Endodermal cell (in vitro differentiated cells): ENCODE data around the gene FGFRL1. TPM values are rescaled to one million over a fixed set of nuclear protein-coding genes. Genes with fewer than 3 reads are reported as not detected.

ENCODE experiments used
- DNase-seq: peaks from one replicate; pipeline ENCODE4 v3.0.0-alpha.2; 2017
- H3K27ac ChIP-seq: 2 replicates; pipeline ENCODE4 v1.5.1; 2013; ENCODE audit warnings: mild to moderate bottlenecking, low read depth, low read length, moderate library complexity
- H3K27me3 ChIP-seq: 2 replicates; pipeline ENCODE4 v1.6.1; 2013; ENCODE audit warnings: mild to moderate bottlenecking, low read length, moderate library complexity; ENCODE audit not compliant: insufficient read depth, control insufficient read depth, poor library complexity, severe bottlenecking
- H3K36me3 ChIP-seq: 2 replicates; pipeline ENCODE4 v1.7.0; 2013; ENCODE audit warnings: mild to moderate bottlenecking, low read length, moderate library complexity; ENCODE audit not compliant: control insufficient read depth, insufficient read depth
- H3K4me1 ChIP-seq: one replicate; pipeline ENCODE4 v1.7.0; 2013; ENCODE audit warnings: low read length; ENCODE audit not compliant: control insufficient read depth, insufficient read depth
- H3K4me3 ChIP-seq: 2 replicates; pipeline ENCODE4 v1.5.1; 2013; ENCODE audit warnings: mild to moderate bottlenecking, low read length, moderate library complexity
- H3K9ac ChIP-seq: 2 replicates; pipeline ENCODE4 v1.6.1; 2013; ENCODE audit warnings: mild to moderate bottlenecking, low read length, moderate library complexity; ENCODE audit not compliant: poor library complexity, severe bottlenecking; ENCODE audit errors: extremely low read depth
- H3K9me3 ChIP-seq: 2 replicates; pipeline ENCODE4 v1.6.1; 2013; ENCODE audit warnings: mild to moderate bottlenecking, low read length, moderate library complexity; ENCODE audit not compliant: control insufficient read depth
- H3K27ac Mint-ChIP-seq: 2 replicates; pipeline ENCODE4 v1.8.0; 2020; ENCODE audit warnings: mixed read lengths
- H3K27me3 Mint-ChIP-seq: 2 replicates; pipeline ENCODE4 v1.8.0; 2021; ENCODE audit warnings: mild to moderate bottlenecking, mixed read lengths; ENCODE audit not compliant: insufficient read depth
- H3K36me3 Mint-ChIP-seq: 2 replicates; pipeline ENCODE4 v1.8.0; 2020; ENCODE audit warnings: low read depth, mixed read lengths
- H3K4me1 Mint-ChIP-seq: 2 replicates; pipeline ENCODE4 v1.8.0; 2020; ENCODE audit warnings: mixed read lengths
- H3K4me3 Mint-ChIP-seq: 2 replicates; pipeline ENCODE4 v1.8.0; 2020; ENCODE audit warnings: mild to moderate bottlenecking, moderate library complexity, mixed read lengths
- H3K9me3 Mint-ChIP-seq: 2 replicates; pipeline ENCODE4 v1.8.0; 2020; ENCODE audit warnings: mild to moderate bottlenecking, mixed read lengths
- WGBS, 2 experiments: methylation state at CpG; one replicate each; pipeline versions ENCODE4 v1.1.5 to v1.1.7; 2013; ENCODE audit warnings: missing lambda C conversion rate in 2 of 2, mixed read lengths in 1 of 2; ENCODE audit not compliant: insufficient coverage in 1 of 2, insufficient read length in 1 of 2; 5-methylcytosine and 5-hydroxymethylcytosine counted together
- total RNA-seq, 2 donors: library from RNA; stranded (reverse); fragmentation: NEBNext Ultra II Directional in 1 of 2; extraction: Animal tissue kit (Norgen Biotek cat#: 25700) in 1 of 2; gene quantifications; 2 replicates in 1 of 2; 3 replicates in 1 of 2; pipeline ENCODE4 v1.2.1, GENCODE V29; 2021
- TF ChIP-seq, protein P1 (sequence below): fragments of 200-600 bp; sonication (generic); conservative IDR thresholded peaks from 2 replicates; pipeline ENCODE4 v1.5.0; 2021; ENCODE audit warnings: antibody characterized with exemption, mild to moderate bottlenecking

The FGFRL1 gene
- total RNA-seq, 2 donors from 2014 or later = 51.0 to 93.3 TPM

GRCh38 chr4:1002631-1003251 is 8.7 kb upstream of the FGFRL1 start:
- H3K36me3 Mint-ChIP-seq = no peaks in the 10 kb centered on the region

GRCh38 chr4:1003271-1004070 is 8.0 kb upstream of the FGFRL1 start:
- DNase-seq = peak; percentile 70
- Histone ChIP-seq H3K27ac (no peak overlapping the region), H3K9me3 (peaks cover 10% of the 10 kb centered on the region), H3K4me1 (no peaks in the 10 kb centered on the region), H3K4me3 (no peak overlapping the region), H3K36me3 (no peaks in the 10 kb centered on the region), H3K27me3 (peaks cover 100% of the 10 kb centered on the region), H3K9ac (no peak overlapping the region)
- WGBS, 2 experiments = 30 to 38% methylated on average over 17 to 63 of the region's 63 CpGs
- Mint-ChIP-seq H3K4me1 (peaks cover 1% of the 10 kb centered on the region), H3K9me3 (peaks cover 16% of the 10 kb centered on the region), H3K36me3 (no peaks in the 10 kb centered on the region), H3K27ac (no peak overlapping the region), H3K27me3 (peaks cover 83% of the 10 kb centered on the region), H3K4me3 (peak overlapping the region; percentile 27)
- TF ChIP-seq, protein P1, sequence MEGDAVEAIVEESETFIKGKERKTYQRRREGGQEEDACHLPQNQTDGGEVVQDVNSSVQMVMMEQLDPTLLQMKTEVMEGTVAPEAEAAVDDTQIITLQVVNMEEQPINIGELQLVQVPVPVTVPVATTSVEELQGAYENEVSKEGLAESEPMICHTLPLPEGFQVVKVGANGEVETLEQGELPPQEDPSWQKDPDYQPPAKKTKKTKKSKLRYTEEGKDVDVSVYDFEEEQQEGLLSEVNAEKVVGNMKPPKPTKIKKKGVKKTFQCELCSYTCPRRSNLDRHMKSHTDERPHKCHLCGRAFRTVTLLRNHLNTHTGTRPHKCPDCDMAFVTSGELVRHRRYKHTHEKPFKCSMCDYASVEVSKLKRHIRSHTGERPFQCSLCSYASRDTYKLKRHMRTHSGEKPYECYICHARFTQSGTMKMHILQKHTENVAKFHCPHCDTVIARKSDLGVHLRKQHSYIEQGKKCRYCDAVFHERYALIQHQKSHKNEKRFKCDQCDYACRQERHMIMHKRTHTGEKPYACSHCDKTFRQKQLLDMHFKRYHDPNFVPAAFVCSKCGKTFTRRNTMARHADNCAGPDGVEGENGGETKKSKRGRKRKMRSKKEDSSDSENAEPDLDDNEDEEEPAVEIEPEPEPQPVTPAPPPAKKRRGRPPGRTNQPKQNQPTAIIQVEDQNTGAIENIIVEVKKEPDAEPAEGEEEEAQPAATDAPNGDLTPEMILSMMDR = no peak

More at GRCh38 chr4:1002631-1003251, 8.7 kb upstream of the FGFRL1 start:
- Histone ChIP-seq H3K9ac (no peak overlapping the region), H3K27ac (no peak overlapping the region), H3K9me3 (peaks cover 10% of the 10 kb centered on the region), H3K4me1 (no peaks in the 10 kb centered on the region), H3K36me3 (no peaks in the 10 kb centered on the region), H3K4me3 (no peak overlapping the region), H3K27me3 (peaks cover 100% of the 10 kb centered on the region)
- H3K27me3 Mint-ChIP-seq = peaks cover 83% of the 10 kb centered on the region
- peak; percentile 72 for DNase-seq
- H3K4me3 Mint-ChIP-seq = no peak overlapping the region
- no peak overlapping the region for H3K27ac Mint-ChIP-seq
- TF ChIP-seq, protein P1 = no peak
- 10% methylated on average over 18 to 63 of the region's 75 CpGs for WGBS, 2 experiments
- H3K9me3 Mint-ChIP-seq = peaks cover 16% of the 10 kb centered on the region
- H3K4me1 Mint-ChIP-seq = peaks cover 1% of the 10 kb centered on the region

GRCh38 chr4:1004071-1004418 is 7.4 kb upstream of the FGFRL1 start:
- Histone ChIP-seq H3K27me3 (peaks cover 100% of the 10 kb centered on the region), H3K4me3 (no peak overlapping the region), H3K9ac (no peak overlapping the region), H3K4me1 (no peaks in the 10 kb centered on the region), H3K36me3 (no peaks in the 10 kb centered on the region), H3K27ac (no peak overlapping the region), H3K9me3 (peaks cover 10% of the 10 kb centered on the region)
- 91 to 93% methylated on average over 7 to 13 of the region's 13 CpGs for whole genome bisulfite sequencing, 2 experiments
- H3K9me3 Mint-ChIP-seq = peaks cover 16% of the 10 kb centered on the region
- no peak for DNase-seq
- peak overlapping the region; percentile 27 for H3K4me3 Mint-ChIP-seq
- no peaks in the 10 kb centered on the region for H3K36me3 Mint-ChIP-seq
- H3K27me3 Mint-ChIP-seq = peaks cover 83% of the 10 kb centered on the region
- no peak overlapping the region for H3K27ac Mint-ChIP-seq
- TF ChIP-seq, protein P1 = no peak
- H3K4me1 Mint-ChIP-seq = peaks cover 3% of the 10 kb centered on the region
